ENCODE results near the gene AMT.

GRCh38 chr3:49389297-49389696, 33.0 kb downstream of the AMT start:
- TF ChIP-seq CTCF (IDR thresholded peaks at IDR 0.05; ENCODE audit: poor library complexity): no peak
- TF ChIP-seq EZH2 (IDR thresholded peaks at IDR 0.05; ENCODE audit: borderline replicate concordance): no peak
- no peak for TF ChIP-seq EZH2phosphoT487 (IDR thresholded peaks at IDR 0.05; ENCODE audit: low read depth, severe bottlenecking, unreplicated experiment)

All from hepatocyte (in vitro differentiated cells).